Vagina (tissue), 2 donors: Measurements from ENCODE around the gene TBC1D26.

Source experiments
- POLR2A ChIP-seq, 2 donors: fragments of 450-650 bp; IDR thresholded peaks; one replicate each; pipeline ENCODE4 v1.6.1; 2017; ENCODE audit warnings: antibody characterized with exemption in 2 of 2, mild to moderate bottlenecking in 2 of 2, moderate library complexity in 2 of 2
- TF ChIP-seq, protein P1 (sequence below), 3 experiments: fragments of 450-650 bp in 2 of 3; fragments of 200-600 bp in 1 of 3; sonication (generic) in 1 of 3; IDR thresholded peaks; one replicate each; pipeline ENCODE4 v1.5.1; 2017 to 2019; ENCODE audit warnings: antibody characterized with exemption in 3 of 3, mild to moderate bottlenecking in 2 of 3, moderate library complexity in 2 of 3

DNA sequence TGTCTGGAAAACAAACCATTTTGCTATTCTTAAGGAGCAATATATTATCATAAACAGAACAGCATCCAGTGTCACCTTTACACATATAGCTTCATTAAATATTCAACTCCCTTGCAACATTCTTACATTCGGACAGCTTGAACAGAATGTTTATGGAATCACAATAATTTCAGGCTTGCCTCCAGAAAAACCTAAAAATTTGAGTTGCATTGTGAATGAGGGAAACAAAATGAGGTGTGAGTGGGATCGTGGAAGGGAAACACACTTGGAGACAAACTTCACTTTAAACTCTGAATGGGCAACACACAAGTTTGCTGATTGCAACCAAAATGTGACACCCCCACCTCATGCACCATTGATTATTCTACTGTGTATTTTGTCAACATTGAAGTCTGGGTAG is 51.4 kb downstream of the TBC1D26 start:
- no peak for TF ChIP-seq POLR2A (IDR thresholded peaks at IDR 0.05)
- TF ChIP-seq, protein P1, sequence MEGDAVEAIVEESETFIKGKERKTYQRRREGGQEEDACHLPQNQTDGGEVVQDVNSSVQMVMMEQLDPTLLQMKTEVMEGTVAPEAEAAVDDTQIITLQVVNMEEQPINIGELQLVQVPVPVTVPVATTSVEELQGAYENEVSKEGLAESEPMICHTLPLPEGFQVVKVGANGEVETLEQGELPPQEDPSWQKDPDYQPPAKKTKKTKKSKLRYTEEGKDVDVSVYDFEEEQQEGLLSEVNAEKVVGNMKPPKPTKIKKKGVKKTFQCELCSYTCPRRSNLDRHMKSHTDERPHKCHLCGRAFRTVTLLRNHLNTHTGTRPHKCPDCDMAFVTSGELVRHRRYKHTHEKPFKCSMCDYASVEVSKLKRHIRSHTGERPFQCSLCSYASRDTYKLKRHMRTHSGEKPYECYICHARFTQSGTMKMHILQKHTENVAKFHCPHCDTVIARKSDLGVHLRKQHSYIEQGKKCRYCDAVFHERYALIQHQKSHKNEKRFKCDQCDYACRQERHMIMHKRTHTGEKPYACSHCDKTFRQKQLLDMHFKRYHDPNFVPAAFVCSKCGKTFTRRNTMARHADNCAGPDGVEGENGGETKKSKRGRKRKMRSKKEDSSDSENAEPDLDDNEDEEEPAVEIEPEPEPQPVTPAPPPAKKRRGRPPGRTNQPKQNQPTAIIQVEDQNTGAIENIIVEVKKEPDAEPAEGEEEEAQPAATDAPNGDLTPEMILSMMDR (IDR thresholded peaks at IDR 0.05), result no peak
